ENCODE data around the gene KCP.

Gene KCP

GRCh38 chr7:128918016-128918665 is 7.6 kb upstream of the KCP start:
- TF ChIP-seq POLR2A (IDR thresholded peaks at IDR 0.05; ENCODE audit: extremely low read depth, insufficient read length), result no peak
- TF ChIP-seq CTCF (IDR thresholded peaks at IDR 0.05; ENCODE audit: low read depth, low read length), result no peak
- TF ChIP-seq MYC (IDR thresholded peaks at IDR 0.05; ENCODE audit: low read depth, low read length), result no peak
- TF ChIP-seq MAX (IDR thresholded peaks at IDR 0.05; ENCODE audit: low read depth, low read length), result no peak
- H3K4me3 ChIP-seq (ENCODE audit: low read depth, low read length), result no peak overlapping the region
- DNase-seq (ENCODE audit: low read depth), result no peak

GRCh38 chr7:128917122-128917521 is 6.6 kb upstream of the KCP start:
- TF ChIP-seq CTCF (IDR thresholded peaks at IDR 0.05; ENCODE audit: low read depth, low read length), result no peak
- no peak for TF ChIP-seq MYC (IDR thresholded peaks at IDR 0.05; ENCODE audit: low read depth, low read length)
- no peak for TF ChIP-seq POLR2A (IDR thresholded peaks at IDR 0.05; ENCODE audit: extremely low read depth, insufficient read length)
- TF ChIP-seq MAX (IDR thresholded peaks at IDR 0.05; ENCODE audit: low read depth, low read length), result no peak
- DNase-seq (ENCODE audit: low read depth), result no peak
- H3K4me3 ChIP-seq (ENCODE audit: low read depth, low read length), result no peak overlapping the region

GRCh38 chr7:128916643-128916915 is 6.1 kb upstream of the KCP start:
- no peak for TF ChIP-seq MAX (IDR thresholded peaks at IDR 0.05; ENCODE audit: low read depth, low read length)
- TF ChIP-seq POLR2A (IDR thresholded peaks at IDR 0.05; ENCODE audit: extremely low read depth, insufficient read length), result no peak
- no peak for TF ChIP-seq CTCF (IDR thresholded peaks at IDR 0.05; ENCODE audit: low read depth, low read length)
- no peak for TF ChIP-seq MYC (IDR thresholded peaks at IDR 0.05; ENCODE audit: low read depth, low read length)
- H3K4me3 ChIP-seq (ENCODE audit: low read depth, low read length), result no peak overlapping the region
- no peak for DNase-seq (ENCODE audit: low read depth)

GRCh38 chr7:128915841-128916642 is 5.5 kb upstream of the KCP start:
- no peak for TF ChIP-seq MYC (IDR thresholded peaks at IDR 0.05; ENCODE audit: low read depth, low read length)
- TF ChIP-seq MAX (IDR thresholded peaks at IDR 0.05; ENCODE audit: low read depth, low read length), result no peak
- TF ChIP-seq CTCF (IDR thresholded peaks at IDR 0.05; ENCODE audit: low read depth, low read length), result no peak
- no peak for TF ChIP-seq POLR2A (IDR thresholded peaks at IDR 0.05; ENCODE audit: extremely low read depth, insufficient read length)

GRCh38 chr7:128915271-128915819 is 4.8 kb upstream of the KCP start:
- DNase-seq (ENCODE audit: low read depth), result no peak
- H3K4me3 ChIP-seq (ENCODE audit: low read depth, low read length), result no peak overlapping the region
- TF ChIP-seq POLR2A (IDR thresholded peaks at IDR 0.05; ENCODE audit: extremely low read depth, insufficient read length) (no peak), MYC (IDR thresholded peaks at IDR 0.05; ENCODE audit: low read depth, low read length) (no peak), CTCF (IDR thresholded peaks at IDR 0.05; ENCODE audit: low read depth, low read length) (no peak), MAX (IDR thresholded peaks at IDR 0.05; ENCODE audit: low read depth, low read length) (no peak)

More at GRCh38 chr7:128915841-128916642, 5.5 kb upstream of the KCP start:
- no peak for DNase-seq (ENCODE audit: low read depth)
- no peak overlapping the region for H3K4me3 ChIP-seq (ENCODE audit: low read depth, low read length)

Measured in NB4 (cell line).